HCT116 (cell line): ENCODE measurements around the gene PEX11G.

ENCODE experiments used
- CEBPB ChIP-seq: IDR thresholded peaks from 2 replicates; pipeline ENCODE4 v1.6.1; 2012; ENCODE audit warnings: low read depth
- CTCF ChIP-seq, 3 experiments: fragments of 200-600 bp in 1 of 3; sonication (generic) in 1 of 3; IDR thresholded peaks in 2 of 3; conservative IDR thresholded peaks in 1 of 3; 2 replicates each; pipeline ENCODE4 v1.5.1; 2012 to 2017; ENCODE audit warnings: low read depth in 2 of 3, low read length in 2 of 3, antibody characterized with exemption in 1 of 3, borderline replicate concordance in 1 of 3, control low read depth in 1 of 3, mild to moderate bottlenecking in 1 of 3, mixed read lengths in 1 of 3, mixed run types in 1 of 3, moderate library complexity in 1 of 3; ENCODE audit not compliant: insufficient read depth in 1 of 3
- EZH2phosphoT487 ChIP-seq: fragments of 200-600 bp; IDR thresholded peaks from 2 replicates; pipeline ENCODE4 v1.6.1; 2018; ENCODE audit warnings: antibody characterized with exemption, borderline replicate concordance
- MAX ChIP-seq: IDR thresholded peaks from 2 replicates; pipeline ENCODE4 v1.6.1; 2012
- POLR2A ChIP-seq: IDR thresholded peaks from 2 replicates; pipeline ENCODE4 v1.7.0; 2011; ENCODE audit warnings: borderline replicate concordance; ENCODE audit not compliant: insufficient read depth, insufficient read length; ENCODE audit errors: extremely low read depth
- SRF ChIP-seq: IDR thresholded peaks from 2 replicates; pipeline ENCODE4 v1.6.1; 2012; ENCODE audit warnings: low read depth
- ZNF274 ChIP-seq: fragments of 200-500 bp; sonication (Bioruptor generic); IDR thresholded peaks from 2 replicates; pipeline ENCODE4 v1.6.1; 2014; ENCODE audit warnings: mild to moderate bottlenecking, low read depth, low read length, inconsistent platforms

GRCh38 chr19:7475665-7476064 is 13.2 kb downstream of the PEX11G start:
- TF ChIP-seq CTCF (IDR thresholded peaks at IDR 0.05 in 2 of 3, conservative IDR thresholded peaks at IDR 0.05 in 1 of 3; ENCODE audit: borderline replicate concordance in 1 of 3, insufficient read depth in 1 of 3, low read depth in 2 of 3, low read length in 2 of 3) (no peak), SRF (no peak), MAX (no peak), POLR2A (no peak), EZH2phosphoT487 (no peak), ZNF274 (no peak), CEBPB (no peak)
